HepG2 (cell line): ENCODE data around the gene LMF2. TPM values are rescaled to one million over a fixed set of nuclear protein-coding genes. Genes with fewer than 3 reads are reported as not detected.

ENCODE experiments used
- ATM ChIP-seq: fragments of 450-650 bp; IDR thresholded peaks from 2 replicates; pipeline ENCODE4 v1.7.1; 2017; ENCODE audit warnings: mild to moderate bottlenecking, borderline replicate concordance
- CREBL2 ChIP-seq: sonication (generic); formaldehyde crosslinking; IDR thresholded peaks from 2 replicates; pipeline ENCODE4 v1.8.1; 2023; ENCODE audit warnings: missing genetic modification reagents, mild to moderate bottlenecking, borderline replicate concordance
- FUBP1 ChIP-seq: sonication (generic); formaldehyde crosslinking; IDR thresholded peaks from 2 replicates; pipeline ENCODE4 v1.5.1; 2020; ENCODE audit warnings: missing genetic modification reagents, mild to moderate bottlenecking, borderline replicate concordance
- HNF4G ChIP-seq, 2 experiments: sonication (generic) in 1 of 2; formaldehyde crosslinking in 1 of 2; IDR thresholded peaks; 2 replicates each; pipeline versions ENCODE4 v1.4.0 to v1.6.1; 2011 to 2020; ENCODE audit warnings: borderline replicate concordance in 2 of 2, low read depth in 2 of 2, mild to moderate bottlenecking in 2 of 2, low read length in 1 of 2, missing genetic modification reagents in 1 of 2, moderate library complexity in 1 of 2
- KDM5B ChIP-seq: sonication (generic); formaldehyde crosslinking; IDR thresholded peaks from 2 replicates; pipeline ENCODE4 v1.4.0; 2020; ENCODE audit warnings: missing genetic modification reagents, mild to moderate bottlenecking, borderline replicate concordance
- PCBP2 ChIP-seq: fragments of 200-400 bp; formaldehyde crosslinking; optimal IDR thresholded peaks from 2 replicates; pipeline ENCODE3; 2018; ENCODE audit warnings: low read length, low read depth; ENCODE audit not compliant: poor library complexity, severe bottlenecking
- PHF5A ChIP-seq: IDR thresholded peaks from one replicate; pipeline ENCODE4 v1.6.1; 2018; ENCODE audit warnings: low read depth, missing genetic modification reagents; ENCODE audit not compliant: unreplicated experiment
- PLRG1 ChIP-seq: fragments of 450-650 bp; conservative IDR thresholded peaks from 2 replicates; pipeline ENCODE4 v1.6.1; 2016
- RAD21 ChIP-seq: fragments of 450-650 bp; formaldehyde crosslinking; IDR thresholded peaks from 2 replicates; pipeline ENCODE4 v1.5.0; 2020; ENCODE audit warnings: mild to moderate bottlenecking
- RAD51 ChIP-seq: fragments of 450-650 bp; IDR thresholded peaks from 2 replicates; pipeline ENCODE4 v1.6.1; 2016; ENCODE audit warnings: borderline replicate concordance
- SOX6 ChIP-seq, 2 experiments: fragments of 450-650 bp in 1 of 2; sonication (generic) in 1 of 2; formaldehyde crosslinking in 1 of 2; IDR thresholded peaks; 2 replicates each; pipeline versions ENCODE4 v1.4.0 to v1.6.1; 2017 to 2020; ENCODE audit warnings: antibody characterized with exemption in 1 of 2, mild to moderate bottlenecking in 1 of 2, missing genetic modification reagents in 1 of 2
- THYN1 ChIP-seq: sonication (generic); formaldehyde crosslinking; IDR thresholded peaks from 2 replicates; pipeline ENCODE4 v1.8.1; 2023; ENCODE audit warnings: low read depth, mild to moderate bottlenecking, moderate library complexity, missing genetic modification reagents, borderline replicate concordance
- YY1 ChIP-seq: IDR thresholded peaks from 2 replicates; pipeline ENCODE4 v1.6.1; 2011; ENCODE audit warnings: low read length, low read depth, moderate library complexity, mild to moderate bottlenecking; ENCODE audit not compliant: insufficient read depth, insufficient replicate concordance
- ZBTB44 ChIP-seq: sonication (generic); formaldehyde crosslinking; IDR thresholded peaks from 2 replicates; pipeline ENCODE4 v1.4.0; 2020; ENCODE audit warnings: missing genetic modification reagents
- ZBTB7B ChIP-seq: sonication (generic); formaldehyde crosslinking; IDR thresholded peaks from 2 replicates; pipeline ENCODE4 v1.4.0; 2020; ENCODE audit warnings: missing genetic modification reagents
- ZBTB8A ChIP-seq: sonication (generic); formaldehyde crosslinking; IDR thresholded peaks from 2 replicates; pipeline ENCODE4 v1.4.0; 2020; ENCODE audit warnings: mild to moderate bottlenecking, low read depth, missing genetic modification reagents, borderline replicate concordance
- ZNF609 ChIP-seq: sonication (generic); formaldehyde crosslinking; IDR thresholded peaks from 2 replicates; pipeline ENCODE4 v1.4.0; 2020; ENCODE audit warnings: mild to moderate bottlenecking, missing genetic modification reagents, borderline replicate concordance
- ZNF616 ChIP-seq: sonication (generic); formaldehyde crosslinking; IDR thresholded peaks from 2 replicates; pipeline ENCODE4 v1.5.0; 2020; ENCODE audit warnings: low read depth, mild to moderate bottlenecking, missing genetic modification reagents
- polyA plus RNA-seq, 8 experiments: library from polyadenylated mRNA; depleted of rRNA in 3 of 8; stranded (reverse) in 7 of 8; unstranded in 1 of 8; fragments of >200 nt; fragmentation: Illumina TruSeq in 4 of 8; extraction: Trizol in 4 of 8; gene quantifications; 2 replicates each; pipeline versions ENCODE4 v1.2.1 to v1.2.3, GENCODE V29; 2011 to 2016; ENCODE audit warnings: low read depth in 4 of 8, missing spikeins in 1 of 8, mixed read lengths in 1 of 8; ENCODE audit not compliant: insufficient read depth in 1 of 8
- total RNA-seq, 5 experiments: library from RNA; depleted of rRNA; stranded (reverse); fragments of >200 nt; fragmentation: Illumina TruSeq; extraction: Trizol; gene quantifications; 2 replicates each; pipeline ENCODE4 v1.2.3, GENCODE V29; 2016; ENCODE audit warnings: low read depth in 1 of 5

Gene LMF2
- total and polyA plus RNA-seq, 2 of the 13 experiments (the other 11 are each of a cell fraction or from before 2014, with no cell fraction given) = 23.3 to 30.6 TPM

- TF ChIP-seq RAD21 (CRISPR knock-in tag) (peak; percentile 46; the same call in 1 of the 2 replicates), HNF4G (IDR thresholded peaks at IDR 0.05; ENCODE audit: borderline replicate concordance, low read depth, low read length) (no peak), HNF4G (CRISPR knock-in tag; IDR thresholded peaks at IDR 0.05; ENCODE audit: borderline replicate concordance, low read depth) (peak; percentile 54), SOX6 (IDR thresholded peaks at IDR 0.05) (no peak), SOX6 (CRISPR knock-in tag; IDR thresholded peaks at IDR 0.05) (0 out of 2 replicates have a peak, but pooled peaks have one; percentile 28), FUBP1 (CRISPR knock-in tag) (no peak), ATM (no peak), ZBTB44 (CRISPR knock-in tag) (no peak), KDM5B (CRISPR knock-in tag) (peak; percentile 79; the same call in 1 of the 2 replicates), PHF5A (CRISPR knock-in tag) (no peak), PCBP2 (no peak), ZNF616 (CRISPR knock-in tag) (peak; percentile 56; the same call in 1 of the 2 replicates), CREBL2 (CRISPR knock-in tag) (no peak), RAD51 (peak; percentile 96), YY1 (peak; percentile 23), ZBTB8A (CRISPR knock-in tag) (no peak), PLRG1 (no peak), ZBTB7B (CRISPR knock-in tag) (peak; percentile 49), THYN1 (no peak), ZNF609 (peak; percentile 61)
Measured at GRCh38 chr22:50525104-50525857, 17.8 kb upstream of the LMF2 start, which contains the start of gene SCO2 (continued).
